DND-41 (cell line): Measurements from ENCODE around the gene ADGRD2.
"Not testable (repeated sequence)": the region's sequence is repeated elsewhere in the genome, so short reads cannot be mapped to it uniquely, and the experiment has no call there.

Source experiments
- ATAC-seq: fragments of 200-7000 bp; cut with Tn5 transposase; 3 replicates; pipeline ENCODE4 v1.9.1; 2021; ENCODE audit warnings: low read depth; ENCODE audit not compliant: insufficient read depth
- DNase-seq: peaks from one replicate; pipeline ENCODE4 v3.0.0-alpha.2; 2020
- H2AFZ ChIP-seq: 2 replicates; pipeline ENCODE4 v1.6.0; 2012; ENCODE audit warnings: low read depth, low read length
- H3K27ac ChIP-seq: 2 replicates; pipeline ENCODE4 v1.5.1; 2012; ENCODE audit warnings: low read length, inconsistent platforms
- H3K27me3 ChIP-seq: fragments of 200-600 bp; sonication (generic); 2 replicates; pipeline ENCODE4 v1.6.0; 2012; ENCODE audit warnings: low read length, mild to moderate bottlenecking, inconsistent platforms; ENCODE audit not compliant: insufficient read depth, poor library complexity
- H3K36me3 ChIP-seq: 2 replicates; pipeline ENCODE4 v1.5.1; 2012; ENCODE audit warnings: low read length, inconsistent platforms; ENCODE audit not compliant: insufficient read depth
- H3K4me1 ChIP-seq: 2 replicates; pipeline ENCODE4 v1.5.1; 2012; ENCODE audit warnings: mild to moderate bottlenecking, low read length; ENCODE audit not compliant: insufficient read depth
- H3K4me2 ChIP-seq: 2 replicates; pipeline ENCODE4 v1.6.0; 2012; ENCODE audit warnings: mild to moderate bottlenecking, moderate library complexity, low read length, inconsistent platforms; ENCODE audit not compliant: insufficient read depth
- H3K4me3 ChIP-seq, 2 experiments: fragments of 200-600 bp in 1 of 2; shearing (Covaris generic) in 1 of 2; 2 replicates each; pipeline ENCODE4 v1.5.1; 2012 to 2016; ENCODE audit warnings: inconsistent platforms in 2 of 2, low read length in 2 of 2, mild to moderate bottlenecking in 2 of 2, low read depth in 1 of 2, moderate library complexity in 1 of 2
- H3K79me2 ChIP-seq: 2 replicates; pipeline ENCODE4 v1.6.0; 2012; ENCODE audit warnings: low read length, inconsistent platforms; ENCODE audit not compliant: insufficient read depth
- H3K9ac ChIP-seq: 2 replicates; pipeline ENCODE4 v1.6.0; 2012; ENCODE audit warnings: low read depth, mild to moderate bottlenecking, inconsistent platforms, low read length, moderate library complexity
- H3K9me3 ChIP-seq: 2 replicates; pipeline ENCODE4 v1.5.1; 2012; ENCODE audit warnings: low read length, moderate library complexity, mild to moderate bottlenecking, inconsistent platforms; ENCODE audit not compliant: insufficient read depth, severe bottlenecking
- H4K20me1 ChIP-seq: 2 replicates; pipeline ENCODE4 v1.6.0; 2012; ENCODE audit warnings: low read length; ENCODE audit not compliant: insufficient read depth
- CTCF ChIP-seq: IDR thresholded peaks from 2 replicates; pipeline ENCODE4 v1.5.1; 2012; ENCODE audit warnings: borderline replicate concordance, low read length, moderate library complexity, mild to moderate bottlenecking; ENCODE audit not compliant: poor library complexity, severe bottlenecking; ENCODE audit errors: extremely low read depth
- EZH2 ChIP-seq: IDR thresholded peaks from 3 replicates; pipeline ENCODE4 v1.6.1; 2012; ENCODE audit warnings: borderline replicate concordance, low read depth, mild to moderate bottlenecking, moderate library complexity, low read length, inconsistent platforms; ENCODE audit not compliant: severe bottlenecking

ADGRD2 gene

DNA sequence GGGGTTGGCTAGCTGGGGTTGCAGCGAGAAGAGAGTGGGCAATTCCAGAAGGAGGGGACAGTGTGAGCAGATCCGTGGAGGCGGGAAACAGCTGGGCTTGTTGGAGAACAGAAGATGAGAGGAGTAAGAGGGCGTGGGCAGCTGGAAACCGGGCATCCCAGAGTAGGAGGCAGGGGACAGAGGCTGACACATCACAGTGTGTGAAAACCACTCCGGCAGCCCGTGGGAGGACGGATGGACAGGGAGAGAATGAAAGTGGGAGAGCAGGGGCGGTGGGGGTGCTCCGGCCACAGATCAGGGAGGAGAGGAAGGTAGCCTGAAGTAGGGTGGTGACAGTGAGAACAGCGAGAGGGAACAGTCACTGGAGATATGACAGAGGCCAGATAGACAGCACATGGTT, 26.7 kb upstream of the ADGRD2 start:
- Histone ChIP-seq H3K27me3 (no peaks in the 10 kb centered on the region), H3K4me3 (no peak overlapping the region), H3K36me3 (no peaks in the 10 kb centered on the region), H3K9ac (no peak overlapping the region), H3K27ac (no peak overlapping the region), H3K4me2 (no peak overlapping the region), H3K4me1 (no peaks in the 10 kb centered on the region), H3K9me3 (no peaks in the 10 kb centered on the region), H2AFZ (no peak overlapping the region), H4K20me1 (no peaks in the 10 kb centered on the region), H3K79me2 (no peaks in the 10 kb centered on the region)
- ATAC-seq, result no peak
- no peak for DNase-seq
- TF ChIP-seq CTCF (no peak), EZH2 (no peak)

- not testable (repeated sequence) for H3K27ac ChIP-seq, H4K20me1 ChIP-seq, H3K4me2 ChIP-seq, ATAC-seq, H3K9ac ChIP-seq, H3K79me2 ChIP-seq, H3K27me3 ChIP-seq, H3K36me3 ChIP-seq, DNase-seq, H3K4me3 ChIP-seq, H3K4me1 ChIP-seq, H3K9me3 ChIP-seq, H2AFZ ChIP-seq
Observed at GRCh38 chr9:124425733-124426132, 24.5 kb upstream of the ADGRD2 start.

- H3K9me3 ChIP-seq, result no peaks in the 10 kb centered on the region
- no peak overlapping the region for H2AFZ ChIP-seq
- no peak for ATAC-seq
- H3K27me3 ChIP-seq, result no peaks in the 10 kb centered on the region
- H3K4me3 ChIP-seq, result no peak overlapping the region
- no peaks in the 10 kb centered on the region for H3K4me1 ChIP-seq
- H3K4me2 ChIP-seq, result no peak overlapping the region
- no peak for DNase-seq
- no peaks in the 10 kb centered on the region for H4K20me1 ChIP-seq
- H3K79me2 ChIP-seq, result no peaks in the 10 kb centered on the region
- no peaks in the 10 kb centered on the region for H3K36me3 ChIP-seq
- TF ChIP-seq EZH2, result no peak
- TF ChIP-seq CTCF, result no peak
- no peak overlapping the region for H3K9ac ChIP-seq
- H3K27ac ChIP-seq, result no peak overlapping the region
Observed at GRCh38 chr9:124426361-124426760, 23.9 kb upstream of the ADGRD2 start.

DNA sequence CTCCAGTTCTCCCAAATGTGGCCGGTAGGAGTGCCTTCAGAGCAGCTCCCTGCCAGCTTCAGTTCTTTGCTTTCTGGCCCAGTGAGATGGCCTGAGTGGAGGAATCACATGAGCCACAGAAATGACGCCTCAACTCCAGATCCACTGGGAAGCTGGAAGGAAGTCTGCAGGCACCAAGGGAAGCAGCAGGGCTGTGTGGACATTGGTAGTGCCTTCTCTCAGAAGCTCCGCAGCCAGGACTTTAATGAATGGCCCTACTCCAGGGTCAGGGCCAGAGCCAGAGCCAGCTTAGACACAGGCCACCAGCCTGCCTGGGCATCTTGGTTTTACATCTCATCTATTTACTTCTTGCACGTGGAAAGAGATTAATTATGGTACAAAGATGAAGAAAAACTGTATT, 23.0 kb upstream of the ADGRD2 start:
- H3K9me3 ChIP-seq, result no peaks in the 10 kb centered on the region
- no peak for TF ChIP-seq EZH2
- no peak for TF ChIP-seq CTCF
- no peaks in the 10 kb centered on the region for H3K27me3 ChIP-seq
- no peak overlapping the region for H3K27ac ChIP-seq
- H3K4me3 ChIP-seq, result no peak overlapping the region
- no peaks in the 10 kb centered on the region for H3K79me2 ChIP-seq
- H3K36me3 ChIP-seq, result no peaks in the 10 kb centered on the region
- H3K4me2 ChIP-seq, result no peak overlapping the region
- no peaks in the 10 kb centered on the region for H4K20me1 ChIP-seq
- ATAC-seq (no peak), DNase-seq (no peak)
- H3K9ac ChIP-seq, result no peak overlapping the region
- no peaks in the 10 kb centered on the region for H3K4me1 ChIP-seq
- no peak overlapping the region for H2AFZ ChIP-seq
